Loucy (cell line): Measurements from ENCODE around the gene SUPT4H1.

Experiments used
- EZH2phosphoT487 ChIP-seq: fragments of 200-600 bp; IDR thresholded peaks from 2 replicates; pipeline ENCODE4 v1.6.1; 2018; ENCODE audit warnings: antibody characterized with exemption, mild to moderate bottlenecking, moderate library complexity, borderline replicate concordance
- TF ChIP-seq, protein P1 (sequence below): fragments of 200-600 bp; sonication (generic); conservative IDR thresholded peaks from 2 replicates; pipeline ENCODE4 v1.5.1; 2014; ENCODE audit warnings: mild to moderate bottlenecking, antibody characterized with exemption, low read length

DNA sequence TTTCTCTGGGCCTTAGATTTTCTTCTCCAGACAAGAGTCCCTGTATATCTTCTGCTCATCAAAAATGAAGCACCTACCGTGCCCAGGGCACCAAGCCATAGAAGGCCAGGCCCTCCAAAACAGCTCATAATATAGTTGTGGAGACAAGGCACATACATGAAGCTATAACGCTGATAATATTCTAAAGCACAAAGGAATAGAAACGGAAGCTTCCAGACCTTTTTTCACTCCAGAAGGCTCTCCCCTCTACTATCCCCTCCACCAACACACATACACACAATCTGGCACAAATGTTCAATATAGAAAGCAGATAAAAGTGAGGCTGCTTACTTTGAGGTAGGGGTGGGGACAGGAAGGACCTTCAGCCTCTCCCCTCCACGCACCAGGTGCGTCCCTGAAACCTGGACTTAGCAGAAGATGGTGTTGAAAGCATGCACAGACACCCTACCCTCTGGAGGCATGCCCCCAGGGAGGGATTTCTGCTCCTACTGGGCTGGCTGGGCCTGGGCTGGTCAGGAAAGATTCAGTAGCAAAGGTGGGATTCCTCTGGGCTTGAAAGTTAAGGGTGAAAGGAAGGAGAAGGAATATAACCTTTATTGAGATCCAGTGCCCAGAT is 14.1 kb upstream of the SUPT4H1 start:
- TF ChIP-seq, protein P1, sequence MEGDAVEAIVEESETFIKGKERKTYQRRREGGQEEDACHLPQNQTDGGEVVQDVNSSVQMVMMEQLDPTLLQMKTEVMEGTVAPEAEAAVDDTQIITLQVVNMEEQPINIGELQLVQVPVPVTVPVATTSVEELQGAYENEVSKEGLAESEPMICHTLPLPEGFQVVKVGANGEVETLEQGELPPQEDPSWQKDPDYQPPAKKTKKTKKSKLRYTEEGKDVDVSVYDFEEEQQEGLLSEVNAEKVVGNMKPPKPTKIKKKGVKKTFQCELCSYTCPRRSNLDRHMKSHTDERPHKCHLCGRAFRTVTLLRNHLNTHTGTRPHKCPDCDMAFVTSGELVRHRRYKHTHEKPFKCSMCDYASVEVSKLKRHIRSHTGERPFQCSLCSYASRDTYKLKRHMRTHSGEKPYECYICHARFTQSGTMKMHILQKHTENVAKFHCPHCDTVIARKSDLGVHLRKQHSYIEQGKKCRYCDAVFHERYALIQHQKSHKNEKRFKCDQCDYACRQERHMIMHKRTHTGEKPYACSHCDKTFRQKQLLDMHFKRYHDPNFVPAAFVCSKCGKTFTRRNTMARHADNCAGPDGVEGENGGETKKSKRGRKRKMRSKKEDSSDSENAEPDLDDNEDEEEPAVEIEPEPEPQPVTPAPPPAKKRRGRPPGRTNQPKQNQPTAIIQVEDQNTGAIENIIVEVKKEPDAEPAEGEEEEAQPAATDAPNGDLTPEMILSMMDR, result no peak
- TF ChIP-seq EZH2phosphoT487, result no peak
